ENCODE measurements around the gene TRPM3.
A peak's percentile ranks its signal among the peaks of the same experiment; 100 is the strongest.

Gene TRPM3

GRCh38 chr9:70597886-70598285 lies 523.5 kb downstream of the TRPM3 start:
- no peak for DNase-seq

GRCh38 chr9:70595211-70595610 lies 526.2 kb downstream of the TRPM3 start:
- no peak for DNase-seq

DNA sequence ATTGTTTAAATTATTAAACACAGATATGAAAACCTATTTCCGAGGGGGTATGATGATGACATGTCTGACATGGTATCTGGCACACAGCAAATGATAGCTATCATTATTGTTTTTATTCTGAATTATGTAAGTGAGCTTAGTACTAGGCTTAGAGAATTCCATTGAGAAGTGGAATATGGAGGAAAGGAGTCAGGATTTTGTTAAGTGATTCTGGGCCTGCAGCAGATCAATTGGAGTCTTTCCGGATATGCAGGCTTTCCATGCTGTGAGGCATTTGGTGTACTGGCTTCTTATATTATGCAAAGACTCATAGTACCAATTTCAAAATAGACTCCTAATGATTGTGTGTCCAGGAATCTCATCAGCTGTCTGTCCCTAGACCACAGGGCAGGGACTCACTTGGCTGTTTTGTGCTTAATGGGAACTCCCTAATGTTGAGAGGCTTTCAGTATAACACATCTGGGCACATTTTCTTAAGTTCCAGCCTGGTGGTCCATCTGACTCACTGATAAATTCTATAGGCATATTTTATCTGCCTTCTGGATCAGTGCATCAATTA lies 527.0 kb downstream of the TRPM3 start:
- no peak for DNase-seq

GRCh38 chr9:70593241-70593640 lies 528.2 kb downstream of the TRPM3 start:
- DNase-seq, result no peak

DNA sequence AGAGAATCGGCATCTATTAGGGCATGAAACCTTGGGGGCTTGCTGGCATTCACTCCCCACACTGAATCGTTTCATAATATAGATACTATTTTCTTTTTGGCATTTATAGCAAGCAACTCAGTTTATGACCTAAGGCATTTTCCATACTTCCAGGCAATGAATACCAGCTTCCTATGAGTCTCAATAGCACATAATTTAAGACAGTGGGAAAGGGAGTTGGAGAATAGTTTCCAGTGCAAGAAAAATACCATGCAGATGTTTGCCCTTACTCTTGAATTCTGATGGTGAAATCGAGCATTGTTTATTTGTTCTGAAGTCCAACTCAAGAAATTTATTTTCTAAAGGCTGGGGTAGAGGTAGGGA lies 531.1 kb downstream of the TRPM3 start:
- DNase-seq, result no peak

GRCh38 chr9:70589571-70590314 lies 531.7 kb downstream of the TRPM3 start:
- DNase-seq, result no peak

- DNase-seq, result no peak
These were observed 532.4 kb downstream of the TRPM3 start for GRCh38 chr9:70588999-70589398.

DNA sequence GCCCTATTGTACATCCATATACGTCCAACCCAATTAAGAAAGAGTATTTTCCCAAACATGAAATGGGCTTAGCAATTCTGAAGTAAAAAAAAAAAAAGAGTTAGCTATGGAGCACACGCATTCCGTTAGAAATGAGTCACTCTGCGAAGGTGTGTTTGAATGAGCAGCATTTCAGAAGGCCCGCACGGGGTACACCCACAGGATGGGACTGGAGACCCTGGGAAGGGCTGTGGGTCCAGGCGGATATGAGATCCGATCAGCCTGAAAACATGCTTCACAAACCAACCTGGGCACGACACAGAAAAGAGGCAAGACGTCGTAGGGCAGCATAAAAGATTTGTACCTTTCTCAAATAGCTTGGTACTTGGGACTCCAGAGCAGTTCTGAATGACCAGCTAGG lies 533.0 kb downstream of the TRPM3 start:
- DNase-seq, result no peak

GRCh38 chr9:70587201-70587600 lies 534.2 kb downstream of the TRPM3 start:
- DNase-seq, result no peak

DNA sequence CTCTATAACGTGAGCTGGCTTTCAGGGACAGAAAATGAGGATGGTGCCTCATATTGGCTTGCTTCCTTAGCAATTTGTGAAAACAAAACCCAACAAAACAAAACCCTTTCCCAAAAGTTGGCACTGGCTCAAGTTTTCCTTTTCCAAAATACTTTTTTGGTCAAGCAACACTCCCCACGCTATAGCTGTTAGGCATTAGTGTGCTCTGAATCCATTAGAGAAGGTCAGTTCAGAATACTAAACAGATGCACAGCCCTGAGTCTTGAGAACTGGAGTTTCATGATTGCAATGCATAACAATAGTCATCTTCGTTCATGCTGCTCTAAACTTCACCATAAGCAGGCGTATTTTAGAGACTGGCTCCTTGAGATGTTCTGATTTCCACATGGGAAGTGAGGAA lies 534.9 kb downstream of the TRPM3 start:
- DNase-seq, result no peak

DNA sequence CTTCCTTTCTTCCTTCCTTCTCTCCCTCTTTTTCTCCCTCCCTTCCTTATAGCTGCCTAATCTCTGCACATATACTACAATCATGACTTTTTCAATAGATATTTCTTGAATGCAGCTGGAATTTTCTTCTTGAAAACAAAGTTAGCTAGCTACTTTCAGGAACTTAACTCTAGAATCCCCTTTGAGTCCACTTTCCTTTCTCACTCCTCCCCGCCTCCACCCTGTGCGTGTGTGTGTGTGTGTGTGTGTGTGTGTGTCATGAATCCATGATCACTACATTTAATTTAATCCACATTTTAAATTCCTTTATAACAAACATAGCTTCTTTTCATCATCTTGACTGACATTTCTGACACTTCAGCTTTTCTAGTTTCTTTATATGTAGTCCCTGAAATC lies 539.5 kb downstream of the TRPM3 start:
- DNase-seq, result no peak

- no peak for DNase-seq
These were observed 540.0 kb downstream of the TRPM3 start for GRCh38 chr9:70581214-70581954.

GRCh38 chr9:70580606-70581195 lies 540.7 kb downstream of the TRPM3 start:
- DNase-seq, result no peak

- no peak for DNase-seq
These were observed 541.7 kb downstream of the TRPM3 start for GRCh38 chr9:70579686-70580085.

GRCh38 chr9:70578720-70579119 lies 542.7 kb downstream of the TRPM3 start:
- peak; percentile 9 for DNase-seq

GRCh38 chr9:70577671-70578070 lies 543.8 kb downstream of the TRPM3 start:
- DNase-seq, result no peak

- DNase-seq, result no peak
These were observed 545.3 kb downstream of the TRPM3 start for GRCh38 chr9:70576116-70576515.

DNA sequence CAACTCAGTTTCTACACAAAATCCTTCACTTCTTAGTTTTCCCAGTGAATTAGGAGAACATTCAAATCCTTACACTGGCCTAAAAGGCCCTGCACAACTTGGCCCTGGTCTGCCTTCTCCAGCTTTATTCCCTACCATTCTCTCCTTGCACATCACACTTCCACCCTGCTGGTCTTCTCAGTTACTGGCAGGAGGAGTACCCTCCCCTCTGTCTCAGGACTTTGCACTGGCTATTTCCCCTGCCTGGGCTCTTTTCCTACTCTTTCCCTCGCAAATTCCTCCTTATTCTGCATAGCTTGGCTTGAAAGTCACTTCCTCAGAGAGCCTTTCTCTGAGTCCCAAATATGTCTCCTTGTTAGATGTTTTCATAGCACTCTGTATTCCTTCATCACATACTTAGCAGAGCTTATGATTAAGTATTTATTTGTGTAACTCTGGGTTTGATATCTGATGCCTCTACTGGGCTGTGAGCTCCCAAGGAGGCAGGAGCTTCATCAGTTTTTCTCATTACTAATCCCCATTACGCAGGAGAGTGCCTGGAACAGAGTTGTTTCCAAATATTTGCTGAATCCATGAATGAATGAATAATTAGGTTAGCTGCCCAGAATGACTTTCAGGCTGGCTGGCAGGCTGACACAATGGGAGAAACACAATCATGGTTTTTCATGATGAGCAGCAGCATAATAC lies 547.1 kb downstream of the TRPM3 start:
- DNase-seq, result no peak

- no peak for DNase-seq
These were observed 548.1 kb downstream of the TRPM3 start for GRCh38 chr9:70573308-70573707.

DNA sequence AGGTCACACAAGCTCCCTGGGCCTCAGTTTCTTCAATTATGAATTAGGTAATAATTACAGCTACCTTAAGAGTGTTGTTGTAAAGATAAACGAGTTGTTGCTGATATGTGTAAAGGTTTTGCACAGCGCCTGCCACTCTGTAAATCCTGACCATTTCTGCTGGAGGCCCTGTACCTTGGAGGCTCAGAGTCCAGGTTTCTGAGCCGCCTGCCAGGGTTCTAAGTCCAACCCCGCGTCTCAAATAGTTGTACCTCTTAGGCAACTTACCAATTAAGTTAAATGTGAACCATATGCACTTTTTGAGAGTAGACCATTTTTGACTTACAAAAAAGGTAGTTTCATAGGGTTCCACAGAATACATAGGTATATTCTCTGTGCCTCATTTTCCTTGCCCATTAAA lies 550.2 kb downstream of the TRPM3 start:
- DNase-seq, result no peak

- no peak for DNase-seq
These were observed 551.6 kb downstream of the TRPM3 start for GRCh38 chr9:70569791-70570190.

DNA sequence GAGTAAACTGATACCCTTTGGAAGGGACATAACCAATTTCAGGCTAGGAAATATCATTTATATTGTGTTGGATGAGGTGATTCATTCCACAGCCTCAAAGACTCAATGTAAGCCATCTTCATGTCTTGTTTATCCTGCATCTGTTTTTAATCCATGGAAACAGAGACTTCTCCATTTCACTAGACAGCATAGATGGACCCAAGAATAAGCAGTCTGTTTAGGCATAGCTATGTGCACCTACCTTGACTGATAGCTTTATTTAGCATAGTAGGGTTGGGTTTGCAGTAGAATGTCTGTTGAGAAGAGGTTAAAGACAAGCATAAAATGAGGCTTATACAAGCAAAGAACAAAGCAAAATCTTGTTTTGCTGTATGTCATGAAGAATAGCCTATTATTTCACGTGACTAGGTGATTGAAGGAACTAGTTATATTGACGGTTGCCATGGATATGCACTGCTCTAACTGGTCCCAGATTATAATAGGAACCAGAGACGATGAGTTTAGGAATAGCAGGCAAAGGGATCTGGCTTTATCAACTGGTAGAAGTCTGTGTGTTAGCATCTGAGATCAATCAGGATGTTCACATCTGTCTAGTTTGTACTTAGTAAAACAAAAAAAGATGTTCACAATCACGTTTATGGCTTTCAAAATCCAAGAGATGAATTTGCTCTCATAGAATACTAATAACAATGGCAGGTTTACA lies 552.2 kb downstream of the TRPM3 start:
- DNase-seq, result no peak

DNA sequence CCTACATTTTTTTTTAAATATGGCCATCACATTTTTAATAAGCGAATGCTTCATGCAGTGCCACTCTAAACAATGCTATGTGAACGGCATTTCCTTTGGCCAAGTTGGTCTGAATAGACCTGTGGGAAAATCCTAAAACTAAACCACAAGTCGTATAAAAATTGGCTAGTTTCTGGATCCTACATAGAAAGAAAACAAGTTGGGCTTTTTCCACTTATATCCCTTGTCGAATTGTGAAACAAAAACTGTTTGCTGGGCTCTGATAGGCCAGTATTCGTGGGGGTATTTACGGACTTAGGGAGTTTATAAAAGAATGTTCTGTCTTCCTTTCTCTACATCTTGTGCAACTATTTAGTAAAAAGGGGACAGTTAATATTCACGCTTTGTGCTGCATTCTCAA lies 553.9 kb downstream of the TRPM3 start:
- no peak for DNase-seq

All from CD4-positive, alpha-beta T cell treated with Interleukin-21 for 1 hour (primary cell).